PC-3 (cell line): Measurements from ENCODE around the gene SRSF8. TPM values are rescaled to one million over a fixed set of nuclear protein-coding genes. Genes with fewer than 3 reads are reported as not detected.

Experiments used
- ATAC-seq: fragments of 200-7000 bp; cut with Tn5 transposase; 2 replicates; pipeline ENCODE4 v1.9.1; 2020; ENCODE audit warnings: mild to moderate bottlenecking, moderate library complexity
- BruUV-seq: library from RNA; stranded (reverse); fragments of 400-500 nt; replicated peaks from 2 replicates; lab custom pipeline; 2021; lab: Mats Ljungman, UMichigan
- CTCF ChIA-PET: fragments of 300-600 bp; sonication (Branson Sonifier 250); formaldehyde crosslinking; loops from one replicate; lab custom pipeline; 2022; ENCODE audit warnings: antibody characterized with exemption; lab: Charles Lee
- POLR2A ChIA-PET: fragments of 300-600 bp; sonication (Branson Sonifier 250); formaldehyde crosslinking; loops from one replicate; lab custom pipeline; 2022; ENCODE audit warnings: antibody characterized with exemption; ENCODE audit not compliant: unreplicated experiment; lab: Charles Lee
- DNase-seq: peaks from one replicate; pipeline ENCODE4 v3.0.0-alpha.2; 2015
- H2AFZ ChIP-seq: fragments of 300-600 bp; sonication (generic); 2 replicates; pipeline ENCODE4 v1.6.0; 2016; ENCODE audit warnings: antibody characterized with exemption, low read length
- H3F3A ChIP-seq: fragments of 300-600 bp; sonication (generic); one replicate; pipeline ENCODE4 v1.6.0; 2017; ENCODE audit warnings: antibody characterized with exemption, low read length, control low read depth, mild to moderate bottlenecking; ENCODE audit not compliant: unreplicated experiment
- H3K27ac ChIP-seq: fragments of 300-600 bp; sonication (generic); 2 replicates; pipeline ENCODE4 v1.5.1; 2016; ENCODE audit warnings: mild to moderate bottlenecking, low read length
- H3K27me3 ChIP-seq: fragments of 300-600 bp; sonication (generic); 2 replicates; pipeline ENCODE4 v1.6.1; 2016; ENCODE audit warnings: low read length, mixed read lengths
- H3K36me3 ChIP-seq: fragments of 300-600 bp; sonication (generic); 2 replicates; pipeline ENCODE4 v1.6.1; 2016; ENCODE audit warnings: low read depth, mixed run types, low read length, mixed read lengths
- H3K4me1 ChIP-seq: fragments of 300-600 bp; sonication (generic); 2 replicates; pipeline ENCODE4 v1.5.1; 2016; ENCODE audit warnings: low read length; ENCODE audit not compliant: insufficient read depth
- H3K4me2 ChIP-seq: fragments of 300-600 bp; sonication (generic); 2 replicates; pipeline ENCODE4 v1.6.0; 2016; ENCODE audit warnings: low read length
- H3K4me3 ChIP-seq: fragments of 300-600 bp; sonication (generic); 2 replicates; pipeline ENCODE4 v1.5.1; 2016; ENCODE audit warnings: mild to moderate bottlenecking, low read length, mixed read lengths
- H3K79me2 ChIP-seq: fragments of 300-600 bp; sonication (generic); 2 replicates; pipeline ENCODE4 v1.6.1; 2017; ENCODE audit warnings: low read length, mixed read lengths
- H3K9ac ChIP-seq: fragments of 300-600 bp; sonication (generic); 2 replicates; pipeline ENCODE4 v1.6.0; 2016; ENCODE audit warnings: mild to moderate bottlenecking, low read length
- H3K9me2 ChIP-seq: fragments of 300-600 bp; sonication (generic); replicated peaks from 2 replicates; pipeline ENCODE4 v1.6.1; 2016; ENCODE audit warnings: mixed run types, low read length, mixed read lengths
- H3K9me3 ChIP-seq: fragments of 300-600 bp; sonication (generic); 2 replicates; pipeline ENCODE4 v1.6.1; 2016; ENCODE audit warnings: low read length, mixed read lengths
- H4K20me1 ChIP-seq: fragments of 300-600 bp; sonication (generic); 2 replicates; pipeline ENCODE4 v1.6.1; 2016; ENCODE audit warnings: low read length, mixed read lengths
- CTCF ChIP-seq: fragments of 300-600 bp; sonication (generic); conservative IDR thresholded peaks from 2 replicates; pipeline ENCODE4 v1.5.1; 2017; ENCODE audit warnings: antibody characterized with exemption, low read depth, mild to moderate bottlenecking, low read length
- EZH2 ChIP-seq: fragments of 300-600 bp; sonication (generic); IDR thresholded peaks from one replicate; pipeline ENCODE4 v1.6.1; 2017; ENCODE audit warnings: antibody characterized with exemption, mild to moderate bottlenecking, low read length; ENCODE audit not compliant: unreplicated experiment
- EZH2phosphoT487 ChIP-seq: fragments of 300-600 bp; sonication (generic); IDR thresholded peaks from 2 replicates; pipeline ENCODE4 v1.6.1; 2018; ENCODE audit warnings: mild to moderate bottlenecking, antibody characterized with exemption, low read length, borderline replicate concordance
- intact Hi-C: fragments of 100-400 bp; cut with micrococcal nuclease; formaldehyde crosslinking; loops from 2 replicates; pipeline ENCODE4 v1.9.0; 2023
- total RNA-seq: library from RNA; depleted of rRNA; stranded (reverse); fragments of >200 nt; gene quantifications from 2 replicates; pipeline ENCODE4 v1.2.3, GENCODE V29; 2014

The SRSF8 gene
- total RNA-seq, 1 experiment from 2014 or later, result 17.2 TPM

DNA sequence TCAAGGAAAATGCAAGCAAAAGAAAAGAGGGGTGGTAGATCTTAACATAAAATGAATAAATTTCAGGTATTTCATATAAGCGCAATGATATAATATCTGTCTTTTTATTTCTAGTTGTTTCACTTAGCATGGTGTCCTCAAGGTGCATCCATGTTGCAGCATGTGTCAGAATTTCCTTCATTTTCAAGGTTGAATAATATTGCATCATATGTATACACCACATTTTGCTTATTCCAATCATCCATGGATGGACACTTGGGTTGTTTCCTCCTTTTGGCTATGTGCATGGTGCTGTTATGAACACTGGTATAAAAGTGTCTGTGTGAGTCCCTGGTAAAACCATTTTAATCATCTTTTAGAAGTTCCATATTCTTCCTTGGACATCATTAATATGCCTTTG is 24.5 kb upstream of the SRSF8 start:
- no peaks in the 10 kb centered on the region for H3K79me2 ChIP-seq
- ChIA-PET POLR2A (no interaction called here), CTCF (no interaction called here)
- H3K4me2 ChIP-seq, result no peak overlapping the region
- no peak overlapping the region for H3K4me3 ChIP-seq
- TF ChIP-seq EZH2, result no peak
- TF ChIP-seq EZH2phosphoT487, result no peak
- no peak for TF ChIP-seq CTCF
- DNase-seq (no peak), ATAC-seq (no peak)
- H3K9me3 ChIP-seq, result no peaks in the 10 kb centered on the region
- intact Hi-C loops, result no loop called here
- no peaks in the 10 kb centered on the region for H3K36me3 ChIP-seq
- no peaks in the 10 kb centered on the region for H3K9me2 ChIP-seq
- BruUV-seq, result no TSS peak
- no peaks in the 10 kb centered on the region for H3K4me1 ChIP-seq
- H3K9ac ChIP-seq, result no peak overlapping the region
- peaks cover 44% of the 10 kb centered on the region for H3K27me3 ChIP-seq
- no peak overlapping the region for H3K27ac ChIP-seq
- H2AFZ ChIP-seq, result no peak overlapping the region
- H3F3A ChIP-seq, result no peaks in the 10 kb centered on the region
- H4K20me1 ChIP-seq, result no peaks in the 10 kb centered on the region

- BruUV-seq, result no TSS peak
- H2AFZ ChIP-seq, result no peak overlapping the region
- H3K4me3 ChIP-seq, result no peak overlapping the region
- H3K4me1 ChIP-seq, result no peaks in the 10 kb centered on the region
- ChIA-PET CTCF (no interaction called here), POLR2A (no interaction called here)
- H3K9me3 ChIP-seq, result no peaks in the 10 kb centered on the region
- no peak overlapping the region for H3K4me2 ChIP-seq
- peaks cover 49% of the 10 kb centered on the region for H3K27me3 ChIP-seq
- no peaks in the 10 kb centered on the region for H3K9me2 ChIP-seq
- DNase-seq (no peak), ATAC-seq (no peak)
- H3K79me2 ChIP-seq, result no peaks in the 10 kb centered on the region
- H3F3A ChIP-seq, result no peaks in the 10 kb centered on the region
- H3K9ac ChIP-seq, result no peak overlapping the region
- no peak overlapping the region for H3K27ac ChIP-seq
- TF ChIP-seq CTCF (no peak), EZH2phosphoT487 (no peak), EZH2 (no peak)
- no peaks in the 10 kb centered on the region for H3K36me3 ChIP-seq
- intact Hi-C loops, result no loop called here
- no peaks in the 10 kb centered on the region for H4K20me1 ChIP-seq
Measured at GRCh38 chr11:95042906-95043305, 23.8 kb upstream of the SRSF8 start.

DNA sequence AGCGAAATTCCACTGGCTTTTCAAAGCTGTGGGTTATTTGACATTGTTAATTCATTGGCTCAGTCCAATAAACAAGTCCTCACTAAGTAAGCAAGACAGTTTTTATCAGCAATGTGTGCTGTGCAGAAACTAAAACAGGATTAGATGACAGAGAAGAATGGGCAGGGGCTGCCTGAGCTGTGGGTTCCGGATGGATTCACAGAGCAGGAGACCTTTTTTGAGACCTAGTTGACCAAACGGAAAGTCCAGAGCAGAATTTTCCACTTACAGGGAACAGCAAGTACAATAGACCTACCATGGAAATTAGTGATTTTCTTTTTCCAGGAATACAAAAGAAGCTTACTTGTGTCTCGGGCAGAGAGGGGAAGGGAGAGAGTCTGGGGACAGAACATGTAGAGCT is 22.7 kb upstream of the SRSF8 start:
- no peak overlapping the region for H2AFZ ChIP-seq
- no peaks in the 10 kb centered on the region for H3K36me3 ChIP-seq
- no peaks in the 10 kb centered on the region for H3F3A ChIP-seq
- no peak for TF ChIP-seq EZH2
- TF ChIP-seq EZH2phosphoT487, result no peak
- TF ChIP-seq CTCF, result no peak
- ChIA-PET CTCF (no interaction called here), POLR2A (no interaction called here)
- no peaks in the 10 kb centered on the region for H3K79me2 ChIP-seq
- no peak overlapping the region for H3K27ac ChIP-seq
- no TSS peak for BruUV-seq
- ATAC-seq (no peak), DNase-seq (no peak)
- no peak overlapping the region for H3K4me3 ChIP-seq
- no peaks in the 10 kb centered on the region for H4K20me1 ChIP-seq
- intact Hi-C loops, result no loop called here
- no peak overlapping the region for H3K9ac ChIP-seq
- H3K4me1 ChIP-seq, result no peaks in the 10 kb centered on the region
- H3K9me2 ChIP-seq, result no peaks in the 10 kb centered on the region
- H3K9me3 ChIP-seq, result no peaks in the 10 kb centered on the region
- H3K4me2 ChIP-seq, result no peak overlapping the region
- peaks cover 60% of the 10 kb centered on the region for H3K27me3 ChIP-seq
